Thyroid gland (tissue), 4 donors: ENCODE measurements around the gene RBP4.

Experiments
- CTCF ChIP-seq, 6 experiments: fragments of 200-600 bp in 3 of 6; fragments of 450-650 bp in 3 of 6; sonication (generic) in 3 of 6; IDR thresholded peaks; one replicate each; pipeline ENCODE4 v1.5.1; 2016 to 2019; ENCODE audit warnings: antibody characterized with exemption in 6 of 6, mild to moderate bottlenecking in 2 of 6, inconsistent platforms in 1 of 6, moderate library complexity in 1 of 6
- POLR2A ChIP-seq, 2 donors: fragments of 450-650 bp; IDR thresholded peaks; one replicate each; pipeline ENCODE4 v1.6.1; 2017; ENCODE audit warnings: antibody characterized with exemption in 2 of 2, mild to moderate bottlenecking in 2 of 2, moderate library complexity in 1 of 2

GRCh38 chr10:93601774-93602162 is 733 bp upstream of the RBP4 start:
- TF ChIP-seq CTCF (IDR thresholded peaks at IDR 0.05) (no peak), POLR2A (IDR thresholded peaks at IDR 0.05) (no peak)
